NT2/D1 (cell line): ENCODE measurements around the gene MYCBPAP.

ENCODE experiments used
- YY1 ChIP-seq: IDR thresholded peaks from 2 replicates; pipeline ENCODE4 v1.6.1; 2011; ENCODE audit not compliant: insufficient read length, insufficient read depth
- ZNF274 ChIP-seq: IDR thresholded peaks from 2 replicates; pipeline ENCODE4 v1.6.1; 2011; ENCODE audit warnings: mild to moderate bottlenecking, low read depth, low read length

GRCh38 chr17:50536683-50537646 is 28.7 kb downstream of the MYCBPAP start:
- TF ChIP-seq YY1 (no peak), ZNF274 (no peak)
